Measurements from ENCODE around the gene PLAAT3.
A peak's percentile ranks its signal among the peaks of the same experiment; 100 is the strongest.
"Not testable (repeated sequence)": the region's sequence is repeated elsewhere in the genome, so short reads cannot be mapped to it uniquely, and the experiment has no call there.

The PLAAT3 gene

GRCh38 chr11:63590024-63590788 is 24.0 kb downstream of the PLAAT3 start:
- H3K4me3 ChIP-seq (ENCODE audit: low read length in 2 of 2), result no peak overlapping the region
- H3K36me3 ChIP-seq (ENCODE audit: control insufficient read depth in 2 of 2, insufficient read depth in 2 of 2, low read length in 2 of 2), result no peaks in the 10 kb centered on the region
- H3K27ac ChIP-seq (ENCODE audit: low read depth in 2 of 2, low read length in 2 of 2), result no peak overlapping the region
- H3K27me3 ChIP-seq (ENCODE audit: control insufficient read depth in 2 of 2, insufficient read depth in 2 of 2, low read length in 2 of 2), result no peaks in the 10 kb centered on the region
- no peak overlapping the region for H3K9ac ChIP-seq (ENCODE audit: low read depth in 1 of 2, low read length in 2 of 2)
- no peaks in the 10 kb centered on the region for H3K9me3 ChIP-seq (ENCODE audit: control insufficient read depth in 2 of 2, low read length in 2 of 2)
- no peaks in the 10 kb centered on the region for H3K4me1 ChIP-seq (ENCODE audit: control insufficient read depth in 2 of 2, insufficient read depth in 2 of 2, low read length in 2 of 2)

- no peaks in the 10 kb centered on the region for H3K4me1 ChIP-seq (ENCODE audit: control insufficient read depth in 2 of 2, insufficient read depth in 2 of 2, low read length in 2 of 2)
- no peak overlapping the region for H3K27ac ChIP-seq (ENCODE audit: low read depth in 2 of 2, low read length in 2 of 2)
- no peak overlapping the region for H3K4me3 ChIP-seq (ENCODE audit: low read length in 2 of 2)
- no peaks in the 10 kb centered on the region for H3K36me3 ChIP-seq (ENCODE audit: control insufficient read depth in 2 of 2, insufficient read depth in 2 of 2, low read length in 2 of 2)
- H3K27me3 ChIP-seq (ENCODE audit: control insufficient read depth in 2 of 2, insufficient read depth in 2 of 2, low read length in 2 of 2), result no peaks in the 10 kb centered on the region
- no peaks in the 10 kb centered on the region for H3K9me3 ChIP-seq (ENCODE audit: control insufficient read depth in 2 of 2, low read length in 2 of 2)
- H3K9ac ChIP-seq (ENCODE audit: low read depth in 1 of 2, low read length in 2 of 2), result no peak overlapping the region
Observed at GRCh38 chr11:63589000-63589399, 25.2 kb downstream of the PLAAT3 start.

GRCh38 chr11:63586451-63587166 is 27.6 kb downstream of the PLAAT3 start:
- no peaks in the 10 kb centered on the region for H3K4me1 ChIP-seq (ENCODE audit: control insufficient read depth in 2 of 2, insufficient read depth in 2 of 2, low read length in 2 of 2)
- H3K9me3 ChIP-seq (ENCODE audit: control insufficient read depth in 2 of 2, low read length in 2 of 2), result peaks cover 0 to 6% of the 10 kb centered on the region in 2 donors
- no peak overlapping the region for H3K9ac ChIP-seq (ENCODE audit: low read depth in 1 of 2, low read length in 2 of 2)
- H3K27ac ChIP-seq (ENCODE audit: low read depth in 2 of 2, low read length in 2 of 2), result no peak overlapping the region
- no peaks in the 10 kb centered on the region for H3K27me3 ChIP-seq (ENCODE audit: control insufficient read depth in 2 of 2, insufficient read depth in 2 of 2, low read length in 2 of 2)
- H3K4me3 ChIP-seq (ENCODE audit: low read length in 2 of 2), result no peak overlapping the region
- peaks cover 0 to 2% of the 10 kb centered on the region in 2 donors for H3K36me3 ChIP-seq (ENCODE audit: control insufficient read depth in 2 of 2, insufficient read depth in 2 of 2, low read length in 2 of 2)

GRCh38 chr11:63583357-63583677 is 30.9 kb downstream of the PLAAT3 start:
- no peak overlapping the region for H3K9ac ChIP-seq (ENCODE audit: low read depth in 1 of 2, low read length in 2 of 2)
- no peak overlapping the region for H3K4me3 ChIP-seq (ENCODE audit: low read length in 2 of 2)
- H3K9me3 ChIP-seq (ENCODE audit: control insufficient read depth in 2 of 2, low read length in 2 of 2), result peaks cover 0 to 6% of the 10 kb centered on the region in 2 donors
- no peaks in the 10 kb centered on the region for H3K27me3 ChIP-seq (ENCODE audit: control insufficient read depth in 2 of 2, insufficient read depth in 2 of 2, low read length in 2 of 2)
- no peaks in the 10 kb centered on the region for H3K4me1 ChIP-seq (ENCODE audit: control insufficient read depth in 2 of 2, insufficient read depth in 2 of 2, low read length in 2 of 2)
- peaks cover 0 to 4% of the 10 kb centered on the region in 2 donors for H3K36me3 ChIP-seq (ENCODE audit: control insufficient read depth in 2 of 2, insufficient read depth in 2 of 2, low read length in 2 of 2)
- H3K27ac ChIP-seq (ENCODE audit: low read depth in 2 of 2, low read length in 2 of 2), result no peak overlapping the region

GRCh38 chr11:63581224-63581623 is 33.0 kb downstream of the PLAAT3 start:
- not testable (repeated sequence) for H3K36me3 ChIP-seq (ENCODE audit: control insufficient read depth in 2 of 2, insufficient read depth in 2 of 2, low read length in 2 of 2); H3K9me3 ChIP-seq (ENCODE audit: control insufficient read depth in 2 of 2, low read length in 2 of 2); H3K27ac ChIP-seq (ENCODE audit: low read depth in 2 of 2, low read length in 2 of 2); H3K4me3 ChIP-seq (ENCODE audit: low read length in 2 of 2); H3K27me3 ChIP-seq (ENCODE audit: control insufficient read depth in 2 of 2, insufficient read depth in 2 of 2, low read length in 2 of 2); H3K9ac ChIP-seq (ENCODE audit: low read depth in 1 of 2, low read length in 2 of 2); H3K4me1 ChIP-seq (ENCODE audit: control insufficient read depth in 2 of 2, insufficient read depth in 2 of 2, low read length in 2 of 2)

GRCh38 chr11:63578882-63579281 is 35.4 kb downstream of the PLAAT3 start:
- not testable (repeated sequence) for H3K36me3 ChIP-seq (ENCODE audit: control insufficient read depth in 2 of 2, insufficient read depth in 2 of 2, low read length in 2 of 2); H3K9me3 ChIP-seq (ENCODE audit: control insufficient read depth in 2 of 2, low read length in 2 of 2); H3K4me3 ChIP-seq (ENCODE audit: low read length in 2 of 2); H3K9ac ChIP-seq (ENCODE audit: low read depth in 1 of 2, low read length in 2 of 2); H3K27me3 ChIP-seq (ENCODE audit: control insufficient read depth in 2 of 2, insufficient read depth in 2 of 2, low read length in 2 of 2); H3K27ac ChIP-seq (ENCODE audit: low read depth in 2 of 2, low read length in 2 of 2)
- peaks cover 11 to 13% of the 10 kb centered on the region in 2 donors for H3K4me1 ChIP-seq (ENCODE audit: control insufficient read depth in 2 of 2, insufficient read depth in 2 of 2, low read length in 2 of 2)

- Histone ChIP-seq H3K36me3 (ENCODE audit: control insufficient read depth in 2 of 2, insufficient read depth in 2 of 2, low read length in 2 of 2) (peaks cover 0 to 2% of the 10 kb centered on the region in 2 donors), H3K9ac (ENCODE audit: low read depth in 1 of 2, low read length in 2 of 2) (peak overlapping the region; percentile 47 to 53), H3K4me1 (ENCODE audit: control insufficient read depth in 2 of 2, insufficient read depth in 2 of 2, low read length in 2 of 2) (peaks cover 13 to 18% of the 10 kb centered on the region in 2 donors), H3K4me3 (ENCODE audit: low read length in 2 of 2) (peak overlapping the region; percentile 26 to 61), H3K27ac (ENCODE audit: low read depth in 2 of 2, low read length in 2 of 2) (peak overlapping the region; percentile 85 to 88), H3K27me3 (ENCODE audit: control insufficient read depth in 2 of 2, insufficient read depth in 2 of 2, low read length in 2 of 2) (no peaks in the 10 kb centered on the region), H3K9me3 (ENCODE audit: control insufficient read depth in 2 of 2, low read length in 2 of 2) (no peaks in the 10 kb centered on the region)
Observed at GRCh38 chr11:63574856-63575602, 39.2 kb downstream of the PLAAT3 start.

GRCh38 chr11:63573881-63574855 is 40.1 kb downstream of the PLAAT3 start:
- Histone ChIP-seq H3K4me3 (ENCODE audit: low read length in 2 of 2) (peak overlapping the region; percentile 26 to 61), H3K27ac (ENCODE audit: low read depth in 2 of 2, low read length in 2 of 2) (peak overlapping the region; percentile 85 to 88), H3K9ac (ENCODE audit: low read depth in 1 of 2, low read length in 2 of 2) (peak overlapping the region; percentile 47 to 53), H3K9me3 (ENCODE audit: control insufficient read depth in 2 of 2, low read length in 2 of 2) (no peaks in the 10 kb centered on the region), H3K27me3 (ENCODE audit: control insufficient read depth in 2 of 2, insufficient read depth in 2 of 2, low read length in 2 of 2) (no peaks in the 10 kb centered on the region), H3K4me1 (ENCODE audit: control insufficient read depth in 2 of 2, insufficient read depth in 2 of 2, low read length in 2 of 2) (peaks cover 13 to 18% of the 10 kb centered on the region in 2 donors), H3K36me3 (ENCODE audit: control insufficient read depth in 2 of 2, insufficient read depth in 2 of 2, low read length in 2 of 2) (no peaks in the 10 kb centered on the region)

- no peaks in the 10 kb centered on the region for H3K27me3 ChIP-seq (ENCODE audit: control insufficient read depth in 2 of 2, insufficient read depth in 2 of 2, low read length in 2 of 2)
- no peak overlapping the region for H3K27ac ChIP-seq (ENCODE audit: low read depth in 2 of 2, low read length in 2 of 2)
- peaks cover 18 to 26% of the 10 kb centered on the region in 2 donors for H3K4me1 ChIP-seq (ENCODE audit: control insufficient read depth in 2 of 2, insufficient read depth in 2 of 2, low read length in 2 of 2)
- no peaks in the 10 kb centered on the region for H3K9me3 ChIP-seq (ENCODE audit: control insufficient read depth in 2 of 2, low read length in 2 of 2)
- H3K4me3 ChIP-seq (ENCODE audit: low read length in 2 of 2), result no peak overlapping the region
- H3K9ac ChIP-seq (ENCODE audit: low read depth in 1 of 2, low read length in 2 of 2), result no peak overlapping the region
- no peaks in the 10 kb centered on the region for H3K36me3 ChIP-seq (ENCODE audit: control insufficient read depth in 2 of 2, insufficient read depth in 2 of 2, low read length in 2 of 2)
Observed at GRCh38 chr11:63572026-63572688, 42.1 kb downstream of the PLAAT3 start.

Measured in mucosa of rectum (tissue), 2 donors.